Measurements from ENCODE around the gene GSK3A. TPM values are rescaled to one million over a fixed set of nuclear protein-coding genes. Genes with fewer than 3 reads are reported as not detected.

Gene GSK3A
- total and polyA plus RNA-seq, 2 donors (not counting 1 experiment from before 2014, with no cell fraction given): 38.5 to 42.0 TPM

- no peaks in the 10 kb centered on the region for H3K27me3 ChIP-seq (replicated peaks in 1 of 4; ENCODE audit: control extremely low read depth in 1 of 4, control insufficient read depth in 3 of 4, insufficient read depth in 4 of 4, low read length in 3 of 4)
- H3K4me1 ChIP-seq (ENCODE audit: control insufficient read depth in 2 of 2, insufficient read depth in 2 of 2, low read length in 2 of 2): peaks cover 53 to 64% of the 10 kb centered on the region in 2 donors
- TF ChIP-seq EZH2 (IDR thresholded peaks at IDR 0.05; ENCODE audit: borderline replicate concordance, insufficient read depth, low read depth, low read length, poor library complexity, severe bottlenecking): no peak
- no peak for TF ChIP-seq CTCF (IDR thresholded peaks at IDR 0.05)
- DNase-seq (peak; percentile 56), ATAC-seq (ENCODE audit: low read depth) (no peak)
- H3K79me2 ChIP-seq (ENCODE audit: control insufficient read depth, insufficient read depth, low read length): peaks cover 51% of the 10 kb centered on the region
- WGBS (ENCODE audit: insufficient coverage): 10% methylated on average over 22 of the region's 25 CpGs
- H4K20me1 ChIP-seq (ENCODE audit: control insufficient read depth, insufficient read depth, low read length, poor library complexity, severe bottlenecking): peaks cover 26% of the 10 kb centered on the region
- Mint-ChIP-seq H3K4me3 (no peak overlapping the region), H3K4me1 (peaks cover 37% of the 10 kb centered on the region), H3K27me3 (no peaks in the 10 kb centered on the region), H3K9me3 (ENCODE audit: insufficient read depth) (no peaks in the 10 kb centered on the region), H3K27ac (no peak overlapping the region)
- peak overlapping the region; percentile 40 for H3K9ac ChIP-seq (ENCODE audit: low read length)
- no peaks in the 10 kb centered on the region for H3K9me3 ChIP-seq (ENCODE audit: control extremely low read depth in 1 of 3, control insufficient read depth in 2 of 3, insufficient read depth in 1 of 3, low read length in 2 of 3)
- ChIA-PET POLR2A (interaction anchor here (0.7 to 5.5 kb wide), 7 partner anchors 11 to 173 kb away, joined by 4 to 23 read pairs (median 9); partner anchors contain the start of genes CIC and GSK3A), CTCF (interaction anchor here (1.0 to 4.8 kb wide), 7 partner anchors 10 to 172 kb away, joined by 3 to 89 read pairs (median 10); partner anchors contain the start of gene GSK3A)
- H3K4me2 ChIP-seq (replicated peaks; ENCODE audit: low read depth, low read length, poor library complexity, severe bottlenecking): peak overlapping the region; percentile 96
- no peaks in the 10 kb centered on the region for H3K36me3 ChIP-seq (replicated peaks in 1 of 2; ENCODE audit: control extremely low read depth in 1 of 2, control insufficient read depth in 1 of 2, extremely low read depth in 1 of 2, insufficient read depth in 2 of 2, low read length in 1 of 2)
- peak overlapping the region; percentile 26 for H2AFZ ChIP-seq (ENCODE audit: insufficient read depth, low read depth, low read length, poor library complexity, severe bottlenecking)
- peak overlapping the region in 3 of 5 experiments; percentile 71 to 90 (median 88) for H3K4me3 ChIP-seq (ENCODE audit: control extremely low read depth in 1 of 5, extremely low read depth in 1 of 5, insufficient read depth in 1 of 5, low read depth in 2 of 5, low read length in 4 of 5)
- intact Hi-C loops (cut with micrococcal nuclease): loop anchor here (5.0 kb wide), 1 partner anchor 79 kb away; no protein-coding TSS in a partner anchor
- H3K27ac ChIP-seq (ENCODE audit: low read length in 2 of 2): peak overlapping the region; percentile 91 to 96
These were observed 38.9 kb upstream of the GSK3A start for GRCh38 chr19:42281146-42281826.

GRCh38 chr19:42280815-42281145 lies 38.4 kb upstream of the GSK3A start:
- TF ChIP-seq CTCF (IDR thresholded peaks at IDR 0.05) (no peak), EZH2 (IDR thresholded peaks at IDR 0.05; ENCODE audit: borderline replicate concordance, insufficient read depth, low read depth, low read length, poor library complexity, severe bottlenecking) (no peak)
- Histone ChIP-seq H3K9ac (ENCODE audit: low read length) (peak overlapping the region; percentile 86), H3K27me3 (replicated peaks in 1 of 4; ENCODE audit: control extremely low read depth in 1 of 4, control insufficient read depth in 3 of 4, insufficient read depth in 4 of 4, low read length in 3 of 4) (no peaks in the 10 kb centered on the region), H3K4me1 (ENCODE audit: control insufficient read depth in 2 of 2, insufficient read depth in 2 of 2, low read length in 2 of 2) (peaks cover 48 to 59% of the 10 kb centered on the region in 2 donors), H3K27ac (ENCODE audit: low read length in 2 of 2) (peak overlapping the region; percentile 71 to 91), H3K36me3 (replicated peaks in 1 of 2; ENCODE audit: control extremely low read depth in 1 of 2, control insufficient read depth in 1 of 2, extremely low read depth in 1 of 2, insufficient read depth in 2 of 2, low read length in 1 of 2) (no peaks in the 10 kb centered on the region), H4K20me1 (ENCODE audit: control insufficient read depth, insufficient read depth, low read length, poor library complexity, severe bottlenecking) (peaks cover 21% of the 10 kb centered on the region), H3K4me3 (ENCODE audit: control extremely low read depth in 1 of 5, extremely low read depth in 1 of 5, insufficient read depth in 1 of 5, low read depth in 2 of 5, low read length in 4 of 5) (peak overlapping the region in 4 of 5 experiments; percentile 71 to 90 (median 81)), H2AFZ (ENCODE audit: insufficient read depth, low read depth, low read length, poor library complexity, severe bottlenecking) (peak overlapping the region; percentile 63), H3K79me2 (ENCODE audit: control insufficient read depth, insufficient read depth, low read length) (peaks cover 51% of the 10 kb centered on the region), H3K9me3 (ENCODE audit: control extremely low read depth in 1 of 3, control insufficient read depth in 2 of 3, insufficient read depth in 1 of 3, low read length in 2 of 3) (no peaks in the 10 kb centered on the region), H3K4me2 (replicated peaks; ENCODE audit: low read depth, low read length, poor library complexity, severe bottlenecking) (peak overlapping the region; percentile 96)
- H3K9me3 Mint-ChIP-seq (ENCODE audit: insufficient read depth): no peaks in the 10 kb centered on the region
- peak overlapping the region; percentile 90 for H3K4me3 Mint-ChIP-seq
- ATAC-seq (ENCODE audit: low read depth) (no peak), DNase-seq (no peak)
- intact Hi-C loops (cut with micrococcal nuclease): loop anchor here (1.0 to 5.0 kb wide), 5 partner anchors 11 to 148 kb away; partner anchors contain the start of genes CIC, ERF and POU2F2
- H3K4me1 Mint-ChIP-seq: peaks cover 37% of the 10 kb centered on the region
- POLR2A ChIA-PET: interaction anchor here (0.8 to 5.5 kb wide), 5 partner anchors 8 to 151 kb away, joined by 3 to 23 read pairs (median 3); partner anchors contain the start of genes CIC, GSK3A and PAFAH1B3
- H3K27me3 Mint-ChIP-seq: no peaks in the 10 kb centered on the region
- WGBS (ENCODE audit: insufficient coverage): 0% methylated on average over 17 of the region's 20 CpGs
- CTCF ChIA-PET: interaction anchor here (1.5 to 4.8 kb wide), 5 partner anchors 10 to 172 kb away, joined by 4 to 89 read pairs (median 25); partner anchors contain the start of gene GSK3A
- H3K27ac Mint-ChIP-seq: no peak overlapping the region
